Fibroblast of lung (primary cell): ENCODE results near the gene FNDC10. TPM values are rescaled to one million over a fixed set of nuclear protein-coding genes. Genes with fewer than 3 reads are reported as not detected.

ENCODE experiments used
- DNase-seq, 2 donors: peaks; one replicate each; pipeline versions ENCODE4 v3.0.0 to v3.0.0-alpha.2; 2010; ENCODE audit warnings: low read depth in 2 of 2
- H2AFZ ChIP-seq: 2 replicates; pipeline ENCODE4 v1.5.1; 2012; ENCODE audit warnings: low read length, control low read depth, inconsistent platforms
- H3K27ac ChIP-seq: 2 replicates; pipeline ENCODE4 v1.5.1; 2011; ENCODE audit warnings: low read length, control low read depth; ENCODE audit not compliant: insufficient read depth
- H3K27me3 ChIP-seq: 2 replicates; pipeline ENCODE4 v1.5.1; 2011; ENCODE audit warnings: mild to moderate bottlenecking, low read length; ENCODE audit not compliant: control insufficient read depth, insufficient read depth
- H3K36me3 ChIP-seq: 2 replicates; pipeline ENCODE4 v1.5.1; 2011; ENCODE audit warnings: low read length; ENCODE audit not compliant: control insufficient read depth, insufficient read depth
- H3K4me1 ChIP-seq: 2 replicates; pipeline ENCODE4 v1.5.1; 2011; ENCODE audit warnings: low read length; ENCODE audit not compliant: control insufficient read depth, insufficient read depth; ENCODE audit errors: extremely low read depth
- H3K4me2 ChIP-seq: 2 replicates; pipeline ENCODE4 v1.5.1; 2011; ENCODE audit warnings: low read length, control low read depth; ENCODE audit not compliant: insufficient read depth; ENCODE audit errors: extremely low read depth
- H3K4me3 ChIP-seq, 4 experiments: fragments of 200-600 bp in 1 of 4; sonication (generic) in 1 of 4; replicated peaks in 1 of 4; 2 replicates each; pipeline ENCODE4 v1.5.1; 2011 to 2016; ENCODE audit warnings: low read length in 4 of 4, low read depth in 3 of 4, mild to moderate bottlenecking in 3 of 4, control low read depth in 2 of 4, inconsistent platforms in 1 of 4, mixed read lengths in 1 of 4; ENCODE audit not compliant: insufficient read depth in 1 of 4; ENCODE audit errors: control extremely low read depth in 1 of 4
- H3K79me2 ChIP-seq: 2 replicates; pipeline ENCODE4 v1.5.1; 2012; ENCODE audit warnings: mild to moderate bottlenecking, low read length, inconsistent platforms; ENCODE audit not compliant: control insufficient read depth, insufficient read depth
- H3K9ac ChIP-seq: 2 replicates; pipeline ENCODE4 v1.5.1; 2011; ENCODE audit warnings: mild to moderate bottlenecking, low read length, control low read depth; ENCODE audit not compliant: insufficient read depth
- H3K9me3 ChIP-seq: 2 replicates; pipeline ENCODE4 v1.5.1; 2012; ENCODE audit warnings: low read depth, low read length; ENCODE audit not compliant: control insufficient read depth, insufficient read depth
- H4K20me1 ChIP-seq: 2 replicates; pipeline ENCODE4 v1.5.1; 2011; ENCODE audit warnings: low read length; ENCODE audit not compliant: control insufficient read depth, insufficient read depth; ENCODE audit errors: extremely low read depth
- EZH2 ChIP-seq: IDR thresholded peaks from 2 replicates; pipeline ENCODE4 v1.5.1; 2012; ENCODE audit warnings: low read length, control low read depth, mild to moderate bottlenecking; ENCODE audit errors: missing control alignments
- polyA plus RNA-seq, 2 donors: library from polyadenylated mRNA; depleted of rRNA in 1 of 2; stranded (reverse) in 1 of 2; unstranded in 1 of 2; fragments of >200 nt; gene quantifications; 2 replicates each; pipeline ENCODE4 v1.2.1, GENCODE V29; 2011 to 2012; ENCODE audit warnings: missing spikeins in 1 of 2
- total RNA-seq: library from RNA; depleted of rRNA; stranded (reverse); fragments of >200 nt; gene quantifications from 2 replicates; pipeline ENCODE4 v1.2.1, GENCODE V29; 2014
- TF ChIP-seq, protein P1 (sequence below), 2 donors: IDR thresholded peaks in 1 of 2; conservative IDR thresholded peaks in 1 of 2; 1 replicate in 1 of 2; 2 replicates in 1 of 2; pipeline ENCODE4 v1.5.1; 2011 to 2012; ENCODE audit warnings: low read length in 2 of 2, control low read depth in 1 of 2, inconsistent platforms in 1 of 2, low read depth in 1 of 2, mild to moderate bottlenecking in 1 of 2

FNDC10 gene
- total and polyA plus RNA-seq, 2 donors (not counting 1 experiment from before 2014, with no cell fraction given) = 0.50 to 2.0 TPM

DNA sequence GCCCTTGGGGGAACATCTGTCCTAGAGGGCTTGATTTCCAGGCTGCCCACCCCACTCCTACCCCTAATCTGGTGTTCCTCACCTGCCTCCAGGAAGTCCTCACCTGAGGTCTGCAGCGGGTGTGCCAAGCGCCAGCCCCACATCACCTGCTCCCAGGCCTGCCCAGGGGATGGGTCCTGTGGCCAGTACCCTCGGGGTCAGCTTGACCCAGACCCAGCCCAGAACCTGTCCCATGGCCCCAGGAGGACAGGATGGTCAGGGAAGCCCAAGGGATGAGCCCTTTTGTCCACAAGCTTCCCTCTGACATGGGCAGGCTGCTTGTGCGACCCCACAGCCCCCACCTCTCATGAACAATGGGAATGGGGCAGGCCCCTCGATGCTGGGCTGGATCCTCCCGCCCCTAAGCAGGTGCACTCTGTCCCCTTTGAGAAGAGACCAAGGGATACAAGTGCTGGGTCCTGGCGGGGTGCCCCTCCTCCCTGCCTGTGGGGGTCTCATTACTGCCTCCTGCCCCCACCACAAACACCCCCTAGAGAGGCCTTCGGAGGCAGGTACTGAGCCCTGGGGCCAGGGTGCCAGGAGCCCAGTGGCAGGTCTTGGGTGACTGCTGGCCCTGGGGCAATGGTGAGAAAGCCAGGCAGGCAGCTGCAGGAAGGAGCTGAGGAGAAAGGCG, 18.6 kb upstream of the FNDC10 start:
- no peak overlapping the region for H3K4me2 ChIP-seq
- H3K79me2 ChIP-seq = peaks cover 20% of the 10 kb centered on the region
- no peak overlapping the region for H3K9ac ChIP-seq
- H3K4me1 ChIP-seq = peaks cover 10% of the 10 kb centered on the region
- no peak overlapping the region for H2AFZ ChIP-seq
- no peaks in the 10 kb centered on the region for H4K20me1 ChIP-seq
- H3K36me3 ChIP-seq = peaks cover 4% of the 10 kb centered on the region
- H3K9me3 ChIP-seq = no peaks in the 10 kb centered on the region
- H3K27me3 ChIP-seq = no peaks in the 10 kb centered on the region
- no peak overlapping the region for H3K27ac ChIP-seq
- no peak overlapping the region for H3K4me3 ChIP-seq
- TF ChIP-seq, protein P1, sequence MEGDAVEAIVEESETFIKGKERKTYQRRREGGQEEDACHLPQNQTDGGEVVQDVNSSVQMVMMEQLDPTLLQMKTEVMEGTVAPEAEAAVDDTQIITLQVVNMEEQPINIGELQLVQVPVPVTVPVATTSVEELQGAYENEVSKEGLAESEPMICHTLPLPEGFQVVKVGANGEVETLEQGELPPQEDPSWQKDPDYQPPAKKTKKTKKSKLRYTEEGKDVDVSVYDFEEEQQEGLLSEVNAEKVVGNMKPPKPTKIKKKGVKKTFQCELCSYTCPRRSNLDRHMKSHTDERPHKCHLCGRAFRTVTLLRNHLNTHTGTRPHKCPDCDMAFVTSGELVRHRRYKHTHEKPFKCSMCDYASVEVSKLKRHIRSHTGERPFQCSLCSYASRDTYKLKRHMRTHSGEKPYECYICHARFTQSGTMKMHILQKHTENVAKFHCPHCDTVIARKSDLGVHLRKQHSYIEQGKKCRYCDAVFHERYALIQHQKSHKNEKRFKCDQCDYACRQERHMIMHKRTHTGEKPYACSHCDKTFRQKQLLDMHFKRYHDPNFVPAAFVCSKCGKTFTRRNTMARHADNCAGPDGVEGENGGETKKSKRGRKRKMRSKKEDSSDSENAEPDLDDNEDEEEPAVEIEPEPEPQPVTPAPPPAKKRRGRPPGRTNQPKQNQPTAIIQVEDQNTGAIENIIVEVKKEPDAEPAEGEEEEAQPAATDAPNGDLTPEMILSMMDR (conservative IDR thresholded peaks at IDR 0.05 in 1 of 2, IDR thresholded peaks at IDR 0.05 in 1 of 2; ENCODE audit: low read depth in 1 of 2, low read length in 2 of 2) = no peak
- no peak for TF ChIP-seq EZH2
- no peak for DNase-seq

DNA sequence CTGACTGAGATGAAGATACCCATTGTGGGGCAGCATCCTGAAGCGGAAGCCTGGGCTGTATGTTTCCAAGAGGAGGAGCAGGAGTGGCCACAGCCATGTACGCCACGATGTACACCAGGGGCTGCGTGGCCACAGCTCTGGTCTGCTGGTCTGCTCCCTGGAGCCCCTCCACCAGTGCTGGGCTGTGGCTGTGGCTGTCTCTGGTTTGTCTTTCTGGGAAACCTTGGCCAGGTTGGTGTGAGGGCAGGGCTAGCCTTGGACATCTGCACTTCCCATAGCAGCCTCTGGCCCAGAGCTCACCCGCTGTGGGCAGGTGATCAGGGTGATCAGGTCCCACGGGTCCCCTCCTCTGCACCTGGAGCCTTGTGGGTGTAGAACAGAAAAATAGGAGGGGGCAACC, 18.0 kb upstream of the FNDC10 start:
- H3K9me3 ChIP-seq = no peaks in the 10 kb centered on the region
- DNase-seq = no peak
- peaks cover 4% of the 10 kb centered on the region for H3K36me3 ChIP-seq
- peaks cover 20% of the 10 kb centered on the region for H3K79me2 ChIP-seq
- no peak overlapping the region for H3K27ac ChIP-seq
- no peaks in the 10 kb centered on the region for H4K20me1 ChIP-seq
- no peak overlapping the region for H3K4me3 ChIP-seq
- H3K27me3 ChIP-seq = no peaks in the 10 kb centered on the region
- no peak overlapping the region for H3K4me2 ChIP-seq
- no peak overlapping the region for H3K9ac ChIP-seq
- no peak overlapping the region for H2AFZ ChIP-seq
- TF ChIP-seq, protein P1 (conservative IDR thresholded peaks at IDR 0.05 in 1 of 2, IDR thresholded peaks at IDR 0.05 in 1 of 2; ENCODE audit: low read depth in 1 of 2, low read length in 2 of 2) = no peak
- no peak for TF ChIP-seq EZH2
- peaks cover 10% of the 10 kb centered on the region for H3K4me1 ChIP-seq

DNA sequence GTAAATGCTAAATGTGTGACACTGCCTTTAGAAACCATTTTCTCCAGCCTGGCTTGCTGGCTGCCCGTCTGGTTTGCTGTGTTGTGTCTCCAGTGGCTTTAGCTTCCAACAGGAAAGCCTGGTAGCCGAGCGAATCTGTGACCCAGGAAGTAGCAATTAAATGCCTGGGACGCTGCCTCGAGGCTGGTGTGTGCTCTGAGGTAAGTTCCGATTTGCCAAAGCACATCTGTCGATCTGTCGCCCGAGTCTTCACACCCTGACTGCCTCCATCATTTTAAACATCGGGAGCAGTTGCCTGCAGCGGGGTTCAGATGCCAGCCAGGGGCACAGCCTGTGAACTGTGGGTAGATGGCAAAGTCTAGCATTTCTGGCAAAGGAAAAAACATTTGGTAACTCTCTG, 17.6 kb upstream of the FNDC10 start:
- no peak for TF ChIP-seq EZH2
- TF ChIP-seq, protein P1 (conservative IDR thresholded peaks at IDR 0.05 in 1 of 2, IDR thresholded peaks at IDR 0.05 in 1 of 2; ENCODE audit: low read depth in 1 of 2, low read length in 2 of 2) = no peak
- peaks cover 4% of the 10 kb centered on the region for H3K36me3 ChIP-seq
- H4K20me1 ChIP-seq = no peaks in the 10 kb centered on the region
- no peak overlapping the region for H3K27ac ChIP-seq
- H3K79me2 ChIP-seq = peaks cover 20% of the 10 kb centered on the region
- H3K4me2 ChIP-seq = peak overlapping the region; percentile 25
- H2AFZ ChIP-seq = no peak overlapping the region
- DNase-seq = no peak
- H3K27me3 ChIP-seq = no peaks in the 10 kb centered on the region
- no peaks in the 10 kb centered on the region for H3K9me3 ChIP-seq
- no peak overlapping the region for H3K4me3 ChIP-seq
- no peak overlapping the region for H3K9ac ChIP-seq
- peaks cover 10% of the 10 kb centered on the region for H3K4me1 ChIP-seq
